Liver (tissue), 3 donors: ENCODE results near the gene ACTL7B.

Experiments used
- EGR1 ChIP-seq, 2 donors: IDR thresholded peaks; 2 replicates each; pipeline ENCODE4 v1.6.1; 2016 to 2018; ENCODE audit warnings: antibody characterized with exemption in 2 of 2, low read depth in 2 of 2
- FOXA1 ChIP-seq: IDR thresholded peaks from 2 replicates; pipeline ENCODE4 v1.6.1; 2016; ENCODE audit warnings: antibody characterized with exemption
- JUND ChIP-seq, 2 donors: IDR thresholded peaks; 2 replicates each; pipeline ENCODE4 v1.6.1; 2016; ENCODE audit warnings: antibody characterized with exemption in 2 of 2
- RAD21 ChIP-seq, 2 donors: IDR thresholded peaks; 2 replicates each; pipeline ENCODE4 v1.6.1; 2016; ENCODE audit warnings: antibody characterized with exemption in 2 of 2, mild to moderate bottlenecking in 2 of 2
- SP1 ChIP-seq: IDR thresholded peaks from 2 replicates; pipeline ENCODE4 v1.6.1; 2018; ENCODE audit warnings: antibody characterized with exemption, mild to moderate bottlenecking
- TAF1 ChIP-seq: conservative IDR thresholded peaks from 2 replicates; pipeline ENCODE4 v1.6.1; 2016; ENCODE audit warnings: antibody characterized with exemption, mild to moderate bottlenecking
- YY1 ChIP-seq: IDR thresholded peaks from 2 replicates; pipeline ENCODE4 v1.6.1; 2016; ENCODE audit warnings: antibody characterized with exemption, mild to moderate bottlenecking
- TF ChIP-seq, protein P1 (sequence below): IDR thresholded peaks from 2 replicates; pipeline ENCODE4 v1.6.1; 2016; ENCODE audit warnings: antibody characterized with exemption
- TF ChIP-seq, protein P2 (sequence below): IDR thresholded peaks from 2 replicates; pipeline ENCODE4 v1.6.1; 2016; ENCODE audit warnings: antibody characterized with exemption, mild to moderate bottlenecking
- TF ChIP-seq, protein P3 (sequence below): fragments of 150-350 bp; IDR thresholded peaks from 2 replicates; pipeline ENCODE4 v1.5.1; 2017; ENCODE audit warnings: improper control_type of control experiment, low read depth, low read length; ENCODE audit not compliant: missing input control
- TF ChIP-seq, protein P4 (sequence below): IDR thresholded peaks from 2 replicates; pipeline ENCODE4 v1.6.1; 2016; ENCODE audit warnings: antibody characterized with exemption
- donor health status: healthy.
- donor health status: healthy.

DNA sequence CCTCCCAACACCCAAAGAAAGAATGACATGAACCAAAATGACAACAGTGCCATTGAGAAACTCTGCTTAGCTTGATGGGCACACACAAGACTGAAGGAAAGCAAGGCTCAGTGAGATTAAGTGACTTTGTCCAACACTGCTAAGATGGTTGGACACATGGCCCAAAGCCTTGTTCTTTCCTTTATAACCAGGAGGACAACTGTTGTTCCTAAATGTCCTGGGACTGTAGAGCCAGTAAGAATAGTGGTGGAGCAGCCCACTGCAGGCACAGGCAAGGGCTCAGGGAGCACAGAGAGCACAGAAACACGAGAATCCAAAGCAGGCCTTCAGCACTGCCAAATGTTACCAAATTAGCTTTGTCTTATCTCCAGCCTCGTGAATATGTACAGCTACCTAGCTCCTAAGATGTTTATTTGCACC lies 10.2 kb upstream of the ACTL7B start:
- TF ChIP-seq, protein P1, sequence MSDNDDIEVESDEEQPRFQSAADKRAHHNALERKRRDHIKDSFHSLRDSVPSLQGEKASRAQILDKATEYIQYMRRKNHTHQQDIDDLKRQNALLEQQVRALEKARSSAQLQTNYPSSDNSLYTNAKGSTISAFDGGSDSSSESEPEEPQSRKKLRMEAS, result no peak
- TF ChIP-seq, protein P2, sequence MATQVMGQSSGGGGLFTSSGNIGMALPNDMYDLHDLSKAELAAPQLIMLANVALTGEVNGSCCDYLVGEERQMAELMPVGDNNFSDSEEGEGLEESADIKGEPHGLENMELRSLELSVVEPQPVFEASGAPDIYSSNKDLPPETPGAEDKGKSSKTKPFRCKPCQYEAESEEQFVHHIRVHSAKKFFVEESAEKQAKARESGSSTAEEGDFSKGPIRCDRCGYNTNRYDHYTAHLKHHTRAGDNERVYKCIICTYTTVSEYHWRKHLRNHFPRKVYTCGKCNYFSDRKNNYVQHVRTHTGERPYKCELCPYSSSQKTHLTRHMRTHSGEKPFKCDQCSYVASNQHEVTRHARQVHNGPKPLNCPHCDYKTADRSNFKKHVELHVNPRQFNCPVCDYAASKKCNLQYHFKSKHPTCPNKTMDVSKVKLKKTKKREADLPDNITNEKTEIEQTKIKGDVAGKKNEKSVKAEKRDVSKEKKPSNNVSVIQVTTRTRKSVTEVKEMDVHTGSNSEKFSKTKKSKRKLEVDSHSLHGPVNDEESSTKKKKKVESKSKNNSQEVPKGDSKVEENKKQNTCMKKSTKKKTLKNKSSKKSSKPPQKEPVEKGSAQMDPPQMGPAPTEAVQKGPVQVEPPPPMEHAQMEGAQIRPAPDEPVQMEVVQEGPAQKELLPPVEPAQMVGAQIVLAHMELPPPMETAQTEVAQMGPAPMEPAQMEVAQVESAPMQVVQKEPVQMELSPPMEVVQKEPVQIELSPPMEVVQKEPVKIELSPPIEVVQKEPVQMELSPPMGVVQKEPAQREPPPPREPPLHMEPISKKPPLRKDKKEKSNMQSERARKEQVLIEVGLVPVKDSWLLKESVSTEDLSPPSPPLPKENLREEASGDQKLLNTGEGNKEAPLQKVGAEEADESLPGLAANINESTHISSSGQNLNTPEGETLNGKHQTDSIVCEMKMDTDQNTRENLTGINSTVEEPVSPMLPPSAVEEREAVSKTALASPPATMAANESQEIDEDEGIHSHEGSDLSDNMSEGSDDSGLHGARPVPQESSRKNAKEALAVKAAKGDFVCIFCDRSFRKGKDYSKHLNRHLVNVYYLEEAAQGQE, result no peak
- TF ChIP-seq, protein P3, sequence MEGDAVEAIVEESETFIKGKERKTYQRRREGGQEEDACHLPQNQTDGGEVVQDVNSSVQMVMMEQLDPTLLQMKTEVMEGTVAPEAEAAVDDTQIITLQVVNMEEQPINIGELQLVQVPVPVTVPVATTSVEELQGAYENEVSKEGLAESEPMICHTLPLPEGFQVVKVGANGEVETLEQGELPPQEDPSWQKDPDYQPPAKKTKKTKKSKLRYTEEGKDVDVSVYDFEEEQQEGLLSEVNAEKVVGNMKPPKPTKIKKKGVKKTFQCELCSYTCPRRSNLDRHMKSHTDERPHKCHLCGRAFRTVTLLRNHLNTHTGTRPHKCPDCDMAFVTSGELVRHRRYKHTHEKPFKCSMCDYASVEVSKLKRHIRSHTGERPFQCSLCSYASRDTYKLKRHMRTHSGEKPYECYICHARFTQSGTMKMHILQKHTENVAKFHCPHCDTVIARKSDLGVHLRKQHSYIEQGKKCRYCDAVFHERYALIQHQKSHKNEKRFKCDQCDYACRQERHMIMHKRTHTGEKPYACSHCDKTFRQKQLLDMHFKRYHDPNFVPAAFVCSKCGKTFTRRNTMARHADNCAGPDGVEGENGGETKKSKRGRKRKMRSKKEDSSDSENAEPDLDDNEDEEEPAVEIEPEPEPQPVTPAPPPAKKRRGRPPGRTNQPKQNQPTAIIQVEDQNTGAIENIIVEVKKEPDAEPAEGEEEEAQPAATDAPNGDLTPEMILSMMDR, result no peak
- TF ChIP-seq JUND (IDR thresholded peaks at IDR 0.05) (no peak), YY1 (no peak), FOXA1 (no peak), EGR1 (IDR thresholded peaks at IDR 0.05; ENCODE audit: low read depth in 2 of 2) (no peak), TAF1 (no peak), SP1 (no peak), RAD21 (IDR thresholded peaks at IDR 0.05) (no peak)
- TF ChIP-seq, protein P4, sequence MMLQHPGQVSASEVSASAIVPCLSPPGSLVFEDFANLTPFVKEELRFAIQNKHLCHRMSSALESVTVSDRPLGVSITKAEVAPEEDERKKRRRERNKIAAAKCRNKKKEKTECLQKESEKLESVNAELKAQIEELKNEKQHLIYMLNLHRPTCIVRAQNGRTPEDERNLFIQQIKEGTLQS, result no peak
